HG03439 (cell line): Measurements from ENCODE around the gene CRYBB1.
A peak's percentile ranks its signal among the peaks of the same experiment; 100 is the strongest.

ENCODE experiments used
- ATAC-seq: cut with Tn5 transposase; IDR thresholded peaks from one replicate; pipeline ENCODE4 v1.9.1; 2021; ENCODE audit warnings: mild to moderate bottlenecking, moderate library complexity; ENCODE audit not compliant: unreplicated experiment

Gene CRYBB1

DNA sequence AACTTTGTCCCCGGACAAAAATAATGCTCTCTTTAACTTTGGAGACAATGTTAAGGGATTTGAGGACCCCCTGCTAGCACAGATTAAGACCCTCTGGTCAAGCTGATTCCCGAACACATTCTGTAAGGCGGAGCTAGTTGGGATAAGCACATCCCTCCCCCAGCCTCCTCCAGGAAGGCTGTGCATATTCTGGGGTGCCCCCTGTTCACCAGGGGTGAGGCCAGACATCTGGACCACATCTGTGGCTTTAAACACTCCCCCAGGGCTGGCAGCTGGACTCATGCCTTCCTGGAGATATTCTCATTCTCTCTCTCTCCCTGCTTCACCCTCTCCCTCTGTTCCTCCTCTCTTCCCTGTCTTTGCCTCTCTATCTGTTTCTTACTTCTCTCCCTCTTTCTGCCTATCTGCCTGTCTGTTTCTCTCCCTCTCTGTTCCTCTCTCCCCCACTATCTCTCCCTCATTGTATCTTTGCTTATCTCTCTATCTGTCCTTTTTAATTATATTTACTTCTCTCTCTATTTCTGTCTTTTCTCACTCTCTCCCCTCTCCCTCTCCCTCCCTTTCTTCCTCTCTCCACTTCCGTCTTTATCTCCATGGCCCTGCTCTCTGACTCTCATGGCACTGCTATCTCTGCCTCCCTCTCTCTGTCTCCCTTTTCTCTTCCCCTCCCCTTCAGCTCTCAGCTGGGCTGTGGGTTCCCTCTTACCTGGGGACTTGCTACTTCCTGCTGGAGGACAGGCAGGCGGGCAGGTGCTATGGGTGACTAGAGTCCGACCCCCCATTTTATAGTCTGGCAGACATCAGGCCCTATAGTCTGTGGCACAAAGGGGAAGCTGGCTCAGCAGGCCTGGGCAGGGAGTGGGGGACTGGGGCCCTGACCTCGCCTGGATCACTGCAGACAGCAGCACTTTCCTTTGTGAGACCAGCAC, at the start of gene CRYBB1:
TSS of gene CRYBB1 (minus strand) at position 757 of the 929 bp plus-strand sequence. CDS start 1,708 bp downstream, outside the sequence.
- ATAC-seq = no peak

DNA sequence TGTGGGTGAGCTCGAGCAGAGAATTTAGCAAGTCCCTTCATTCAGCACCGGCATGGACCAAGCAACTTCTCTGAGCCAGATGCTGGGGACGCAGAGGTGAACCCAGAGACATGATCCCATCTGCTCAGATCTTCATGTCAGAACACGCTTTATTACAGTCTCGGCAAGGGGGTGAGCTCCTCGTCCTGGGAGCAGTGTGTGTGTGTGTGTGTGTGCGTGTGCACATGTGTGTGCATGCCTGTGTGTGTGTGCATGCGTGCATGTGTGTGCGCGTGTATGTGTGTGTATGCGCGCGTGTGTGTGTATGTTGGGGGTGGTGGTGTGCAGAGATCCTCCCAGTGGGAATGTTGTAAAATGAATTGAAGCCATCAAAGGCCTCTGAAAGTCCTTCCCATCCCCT, 49.3 kb upstream of the CRYBB1 start:
- ATAC-seq = no peak

DNA sequence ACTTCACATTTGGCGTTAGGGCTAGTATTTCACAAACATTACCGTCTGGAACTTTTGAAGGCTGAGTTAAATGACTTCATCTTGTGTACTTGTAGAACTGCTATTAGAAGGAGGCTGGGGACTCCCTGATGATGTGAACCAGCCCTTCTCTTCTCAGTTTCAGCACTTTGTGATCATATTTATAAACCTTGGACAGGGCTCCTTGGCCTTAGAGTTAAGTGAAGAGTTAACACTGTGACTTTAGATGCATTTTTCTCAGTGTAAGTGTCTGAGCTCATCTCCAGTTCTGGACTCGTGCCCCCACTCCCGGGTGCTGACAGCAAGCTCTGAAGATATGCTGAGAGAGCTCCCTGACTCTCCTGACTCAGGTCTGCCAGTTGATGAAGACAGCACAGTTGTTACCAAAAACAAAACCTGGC, 48.0 kb upstream of the CRYBB1 start:
- ATAC-seq = peak; percentile 23

DNA sequence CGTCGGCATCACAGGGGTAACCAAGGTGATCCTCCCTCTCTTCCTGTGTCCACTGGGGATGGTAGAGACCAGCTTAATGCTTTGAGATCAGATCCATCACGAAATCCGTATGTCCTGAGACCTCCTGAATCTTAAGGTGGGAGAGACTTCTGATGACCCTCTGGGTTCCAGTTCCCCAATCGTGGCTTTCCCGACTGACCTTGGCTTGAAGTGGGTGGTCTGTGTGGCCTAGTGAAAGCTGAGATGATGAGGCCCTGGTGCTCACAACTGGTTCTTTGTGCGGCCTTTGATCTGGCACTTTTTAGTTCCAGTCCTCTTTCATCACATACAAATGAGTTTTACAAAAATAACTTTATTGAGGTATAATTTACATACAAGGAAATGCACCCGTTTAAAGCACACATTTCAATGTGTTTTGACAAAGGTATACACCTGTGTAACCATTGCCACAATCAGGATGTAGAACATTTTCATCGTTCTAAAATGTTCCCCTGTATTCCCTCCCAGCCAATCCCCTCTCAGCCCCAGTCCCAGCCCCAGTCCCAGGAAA, 45.6 kb upstream of the CRYBB1 start:
- no peak for ATAC-seq

DNA sequence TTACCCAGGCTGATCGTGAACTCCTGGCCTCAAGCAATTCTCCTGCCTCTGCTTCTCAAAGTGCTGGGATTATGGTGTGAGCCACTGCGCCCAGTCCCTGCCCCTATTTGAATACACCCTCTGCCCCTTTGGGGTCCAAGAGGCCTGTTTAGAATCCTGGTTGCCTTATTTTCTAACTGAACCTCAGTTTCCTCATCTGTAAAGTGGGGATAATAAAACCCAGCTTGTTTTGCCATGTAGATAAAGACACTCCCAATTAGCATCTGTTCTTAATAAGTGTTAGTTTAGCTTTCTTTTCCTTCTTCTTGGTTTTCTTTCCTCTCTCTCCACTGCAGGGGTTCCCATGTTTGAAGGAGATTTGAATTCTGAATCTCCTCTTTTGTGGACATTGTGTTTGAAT, 44.3 kb upstream of the CRYBB1 start:
- ATAC-seq = no peak

DNA sequence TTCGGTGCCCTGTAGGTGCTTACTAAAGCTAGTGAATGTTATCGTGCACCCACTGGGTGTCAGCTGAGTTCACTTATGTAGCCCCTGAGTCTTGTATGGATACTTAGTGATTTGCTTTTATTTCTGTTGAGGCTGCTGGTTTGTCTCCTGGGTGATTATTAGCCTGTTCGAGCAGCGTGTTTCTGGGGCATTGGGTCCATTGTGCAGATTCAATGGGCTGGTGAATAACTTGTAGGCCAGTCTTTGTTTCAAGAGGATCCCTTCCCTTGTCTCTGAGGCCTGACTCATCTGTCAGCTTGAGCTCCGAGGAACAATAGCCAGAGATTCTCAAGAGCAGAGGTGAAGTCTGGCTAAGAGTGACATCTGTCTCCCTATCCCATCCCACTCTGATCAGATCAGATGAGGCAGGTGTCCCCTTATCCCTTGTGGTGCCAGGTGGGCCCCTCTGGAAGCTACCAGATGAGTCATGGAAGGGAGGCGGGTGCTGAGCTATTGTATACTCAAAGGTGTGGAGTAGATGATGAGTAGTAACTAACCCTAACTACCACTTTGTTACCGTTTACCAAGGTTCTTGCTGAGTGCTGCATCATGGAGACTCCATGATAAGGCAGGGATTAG, 43.2 kb upstream of the CRYBB1 start:
- ATAC-seq = no peak

DNA sequence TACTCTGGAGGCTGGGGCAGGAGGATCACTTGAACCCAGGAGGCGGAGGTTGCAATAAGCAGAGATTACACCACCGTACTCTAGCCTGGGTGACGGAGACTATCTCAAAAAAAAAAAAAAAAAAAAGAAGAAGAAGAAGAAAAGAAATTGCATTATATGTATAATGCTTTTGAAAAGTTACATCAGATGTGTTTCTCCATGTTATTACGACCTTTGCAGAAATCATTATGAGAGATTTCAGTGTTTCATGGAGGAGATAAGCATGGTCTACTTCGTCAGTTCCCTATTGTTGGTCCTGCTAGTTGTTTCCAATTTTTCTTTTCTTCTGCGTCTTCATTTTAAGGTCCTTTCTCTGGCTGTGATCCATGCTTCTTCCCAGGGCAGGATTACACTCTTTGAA, 42.5 kb upstream of the CRYBB1 start:
- no peak for ATAC-seq

DNA sequence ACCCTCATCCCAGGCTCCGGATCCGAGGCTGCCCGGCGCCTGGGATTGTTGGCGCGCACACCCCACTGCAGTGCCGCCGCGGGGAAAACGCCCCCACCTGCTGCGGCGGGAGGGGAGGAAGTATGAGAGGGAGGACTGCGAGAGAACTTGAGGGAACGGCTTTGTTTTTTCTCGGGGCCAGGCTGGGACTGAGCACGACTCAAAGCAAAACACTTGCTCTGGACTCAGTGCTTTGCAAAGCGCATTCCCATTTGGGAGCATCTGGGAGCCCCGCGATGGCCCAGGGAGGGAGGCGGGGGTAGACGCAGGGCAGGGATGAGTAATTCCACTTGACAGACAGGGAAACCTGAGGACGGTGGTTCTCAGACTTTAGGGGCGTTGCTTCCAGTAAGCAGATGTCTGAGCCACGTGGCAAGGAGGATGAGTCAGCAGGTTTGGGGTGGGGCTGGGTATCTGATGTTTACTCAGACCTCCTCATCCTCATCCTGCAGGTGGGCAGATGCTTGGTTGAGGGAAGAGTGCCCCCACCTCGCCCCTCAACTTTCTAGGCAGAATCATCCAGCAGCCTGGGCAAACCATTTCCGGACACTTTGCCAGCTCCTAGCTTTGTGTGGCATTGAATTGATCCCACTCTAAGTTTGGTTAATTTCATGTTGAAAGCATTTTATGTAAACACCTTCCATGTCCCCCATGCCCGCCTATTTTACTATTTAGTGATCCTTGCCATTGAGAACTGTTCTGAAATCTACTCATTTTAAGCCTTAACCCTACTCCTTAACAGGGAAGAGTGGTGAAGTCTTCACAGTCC, 41.0 kb upstream of the CRYBB1 start:
- no peak for ATAC-seq

DNA sequence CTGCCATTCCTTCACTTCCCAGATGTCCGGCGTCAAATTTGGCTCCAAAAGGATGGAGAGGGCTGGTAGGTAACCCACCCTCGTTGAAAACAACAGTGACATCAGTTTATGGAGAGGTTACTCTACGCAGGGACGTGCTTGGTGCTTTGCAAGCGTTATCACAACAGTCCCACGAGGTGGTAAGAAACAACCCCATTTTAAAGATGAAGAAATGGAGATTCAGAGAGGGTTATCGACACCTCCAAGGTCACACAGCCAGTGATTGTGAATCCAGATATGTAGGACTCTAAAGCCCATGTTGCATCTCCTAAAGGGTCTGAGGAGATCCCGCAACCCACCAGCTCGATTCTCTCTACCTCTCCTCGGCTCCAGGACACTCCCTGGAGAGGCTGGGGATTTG, 40.3 kb upstream of the CRYBB1 start:
- ATAC-seq = no peak

DNA sequence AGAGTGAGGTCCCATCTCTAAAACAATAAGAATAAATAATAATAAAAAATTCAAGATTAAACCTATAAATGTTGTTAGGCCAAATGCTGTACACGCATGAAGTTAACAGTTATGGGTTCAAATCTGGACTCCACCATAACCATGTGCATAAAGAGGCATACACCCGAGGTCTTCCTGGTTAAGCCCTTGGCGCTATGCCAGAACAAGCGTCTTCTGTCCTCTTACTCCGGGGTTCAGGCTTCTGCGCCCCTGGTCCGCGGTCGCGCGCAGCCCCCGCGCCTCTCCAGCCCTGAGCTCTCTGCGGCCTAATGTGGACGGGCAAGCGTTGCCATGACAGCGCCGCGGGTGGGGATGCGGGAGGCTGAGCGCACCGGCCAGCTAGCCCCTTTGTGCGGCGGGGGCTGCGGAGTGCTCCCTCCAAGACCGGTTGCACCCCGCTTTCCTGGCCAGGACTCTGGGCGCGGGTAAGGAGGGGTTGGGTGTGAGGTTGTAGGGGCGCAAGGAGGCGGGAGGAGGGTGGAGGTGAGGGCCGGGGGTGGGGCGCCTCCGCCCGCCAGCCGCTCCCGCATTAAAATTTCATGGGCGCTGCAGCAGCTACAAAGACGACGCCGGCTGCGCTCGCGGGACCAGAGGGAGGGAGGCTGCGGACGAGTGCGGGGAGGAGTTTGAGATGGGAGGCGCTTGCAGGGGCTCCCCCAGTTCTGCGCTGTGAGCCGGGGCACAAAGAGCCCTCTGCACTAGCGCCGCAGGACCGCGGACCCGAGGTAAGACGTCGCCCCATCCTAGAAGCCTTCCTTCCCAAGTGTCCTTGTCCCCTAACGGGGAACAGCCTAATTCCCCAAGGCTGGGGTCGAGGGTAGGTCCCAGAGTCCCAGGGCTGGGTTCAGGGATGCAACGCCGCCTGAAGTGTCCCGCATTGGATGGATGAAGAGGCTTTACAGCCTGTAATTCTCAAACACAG, 39.3 kb upstream of the CRYBB1 start, which contains the start of gene MIAT:
TSS of gene MIAT (plus strand) at position 698 of the 961 bp plus-strand sequence.
- peak; percentile 53 for ATAC-seq

DNA sequence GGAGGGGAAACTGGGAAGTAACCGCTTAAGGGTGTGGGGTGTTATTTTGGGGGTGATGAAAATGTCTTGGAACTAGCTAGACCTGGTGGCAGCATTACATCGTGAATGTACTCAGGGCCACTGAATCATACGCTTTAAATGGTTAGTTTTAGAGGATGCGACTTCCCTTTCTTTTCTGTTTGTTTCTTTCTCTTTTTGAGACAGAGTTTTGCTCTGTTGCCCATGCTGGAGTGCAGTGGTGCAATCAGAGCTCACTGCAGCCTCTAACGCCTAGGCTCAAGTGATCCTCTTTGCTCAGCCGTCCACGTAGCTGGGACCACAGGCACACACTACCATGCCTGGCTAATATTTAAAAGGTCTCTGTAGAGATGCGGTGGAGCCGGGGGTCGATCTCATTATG, 34.0 kb upstream of the CRYBB1 start:
- no peak for ATAC-seq

DNA sequence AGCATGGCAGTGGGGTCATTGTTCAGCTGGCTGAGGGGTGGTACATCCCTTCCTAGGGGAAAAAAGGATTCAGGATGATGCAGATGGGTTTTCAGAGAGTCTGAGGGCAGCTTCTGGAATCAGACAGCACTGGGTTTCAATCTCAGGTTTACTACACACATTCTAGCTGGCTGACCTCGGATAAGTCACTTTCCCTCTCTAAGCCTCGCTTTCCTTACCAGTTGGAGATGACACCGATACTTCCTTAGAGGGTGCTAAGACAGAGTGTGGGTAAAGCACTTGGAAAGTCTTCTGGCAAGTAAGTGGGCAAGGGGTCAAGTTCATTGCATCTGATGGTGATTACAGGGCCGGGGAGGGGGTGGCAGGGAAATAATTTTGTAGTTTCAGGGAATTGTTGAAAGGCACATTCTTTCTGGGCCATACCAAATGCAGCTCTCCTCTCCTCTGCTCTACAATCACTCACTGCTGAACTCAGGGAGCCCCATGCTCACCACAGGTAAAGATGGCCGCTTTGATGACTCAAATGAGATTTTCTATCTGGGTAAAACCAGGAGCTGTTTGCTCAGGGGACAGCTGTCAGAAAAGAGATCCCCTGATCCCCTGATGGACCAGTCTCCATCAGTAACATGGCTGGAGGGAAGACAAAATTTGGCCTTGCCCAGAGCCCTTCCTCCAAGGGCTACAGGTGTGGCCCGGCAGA, 33.0 kb upstream of the CRYBB1 start:
- no peak for ATAC-seq

DNA sequence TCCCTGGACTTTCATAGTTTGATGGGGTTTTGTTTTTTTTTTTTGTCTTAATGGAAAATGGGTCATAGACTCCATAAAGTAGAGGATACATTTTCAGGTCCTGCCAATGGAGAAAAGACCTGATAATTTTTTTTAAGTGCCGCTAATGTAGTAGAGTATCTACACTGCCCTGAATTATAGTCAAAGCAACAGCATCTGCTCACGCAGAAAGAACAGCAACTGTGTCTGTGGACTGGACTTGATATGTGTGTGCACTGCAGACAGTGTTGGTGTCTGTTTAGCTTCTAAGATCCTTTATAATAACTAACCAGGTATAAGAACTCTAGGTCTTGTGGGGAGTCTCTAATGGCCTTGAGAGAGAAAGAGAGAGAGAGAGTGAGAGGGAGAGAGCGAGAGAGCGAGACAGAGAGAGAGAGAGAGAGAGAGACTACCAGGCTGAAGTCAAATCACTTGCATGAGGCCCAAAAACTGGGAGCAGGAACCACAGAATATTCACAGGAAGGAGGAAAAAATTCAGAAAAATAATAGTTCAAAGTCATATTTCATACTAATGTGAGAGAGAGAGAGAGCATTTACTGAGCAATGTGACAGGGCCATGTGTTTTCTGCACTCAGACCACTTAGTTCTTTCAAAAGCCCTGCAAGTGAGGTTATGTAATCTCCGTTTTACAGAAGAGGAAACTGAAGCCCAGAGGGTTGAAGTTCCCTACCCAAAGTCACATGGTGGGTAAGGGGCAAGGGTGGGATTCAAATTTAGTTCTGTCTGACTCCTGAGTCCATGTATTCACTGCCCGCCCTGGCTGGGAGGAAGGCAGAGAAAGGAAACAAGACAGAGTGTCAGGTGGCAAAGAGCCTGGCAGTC, 30.9 kb upstream of the CRYBB1 start:
- no peak for ATAC-seq

DNA sequence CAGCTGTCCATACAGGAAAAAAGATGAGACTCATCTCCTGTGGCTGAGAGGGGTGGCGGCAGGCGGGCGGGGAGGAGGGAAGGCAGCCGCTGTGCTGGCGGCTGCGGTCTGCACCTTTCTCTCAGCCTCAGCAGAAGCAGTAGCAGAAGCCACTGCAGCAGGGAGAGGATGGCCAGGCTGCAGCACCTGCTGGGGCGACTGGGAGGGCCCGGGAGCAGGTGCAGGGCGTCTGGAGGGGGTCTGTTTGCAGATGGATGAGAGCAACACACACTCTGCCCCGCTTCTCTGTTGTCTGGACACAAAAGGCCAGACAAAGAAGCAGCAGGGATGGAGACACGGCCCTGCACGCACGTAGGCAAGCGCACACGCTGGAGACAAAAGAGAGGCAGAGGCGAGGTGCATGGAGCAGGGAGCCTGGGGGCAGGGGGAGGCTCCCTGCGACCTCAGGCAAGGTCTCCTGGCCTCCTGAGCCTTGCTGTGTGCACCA, 30.2 kb upstream of the CRYBB1 start:
- ATAC-seq = no peak

DNA sequence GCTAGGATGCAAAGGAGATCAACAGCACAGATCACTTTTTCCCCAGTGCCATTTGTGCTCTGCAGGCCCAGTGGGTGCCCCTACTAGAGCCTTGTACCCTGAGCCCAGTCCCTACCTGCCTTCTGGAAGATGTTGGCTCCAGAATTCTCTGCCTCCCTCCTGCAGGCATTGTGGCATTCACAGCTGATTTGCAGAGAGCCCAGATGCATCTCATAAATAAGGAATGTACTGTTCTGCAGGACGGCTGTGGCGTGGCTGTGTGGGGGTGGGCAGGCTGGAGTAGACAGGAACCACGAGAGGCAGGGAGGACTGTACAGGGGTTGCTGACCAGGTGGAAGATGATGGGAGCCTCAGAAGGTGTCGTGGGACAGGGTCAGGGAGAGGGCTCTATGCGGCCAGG, 28.3 kb upstream of the CRYBB1 start:
- no peak for ATAC-seq

DNA sequence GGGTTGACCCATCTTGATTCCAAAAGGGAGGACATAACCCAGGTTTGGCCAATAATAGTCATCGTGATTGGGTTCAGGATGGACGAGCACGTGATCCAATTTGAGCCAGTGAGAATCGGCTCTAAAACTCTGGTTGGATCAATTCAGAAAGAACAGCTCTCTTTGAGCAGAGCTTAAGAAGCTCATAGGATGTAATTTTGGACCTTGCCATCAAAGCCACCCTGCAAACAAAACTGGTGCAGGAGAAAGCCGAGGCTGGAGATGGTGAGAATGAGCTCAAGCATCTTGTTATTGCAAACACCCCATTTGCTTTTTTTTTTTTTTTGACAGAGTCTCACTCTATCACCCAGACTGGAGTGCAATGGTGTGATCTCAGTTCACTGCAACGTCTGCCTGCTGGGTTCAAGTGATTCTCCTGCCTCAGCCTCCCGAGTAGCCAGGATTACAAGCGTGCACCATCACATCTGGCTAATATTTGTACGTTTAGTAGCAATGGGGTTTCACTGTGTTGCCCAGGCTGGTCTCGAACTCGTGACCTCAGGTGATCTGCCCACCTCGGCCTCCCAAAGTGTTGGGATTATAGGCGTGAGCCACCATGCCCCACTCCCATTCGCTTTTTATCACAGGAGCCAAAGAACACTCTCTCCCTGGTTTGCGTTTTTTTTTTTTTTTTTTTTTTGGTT, 25.7 kb upstream of the CRYBB1 start:
- no peak for ATAC-seq
